GM23338 (cell line): Measurements from ENCODE around the gene MED13.

Source experiments
- CTCF ChIP-seq, 2 experiments: fragments of 200-600 bp in 1 of 2; sonication (generic) in 1 of 2; conservative IDR thresholded peaks; 2 replicates each; pipeline versions ENCODE4 v1.5.1 to v1.6.1; 2016 to 2017; ENCODE audit warnings: antibody characterized with exemption in 2 of 2, low read depth in 2 of 2, mild to moderate bottlenecking in 2 of 2, moderate library complexity in 1 of 2
- EZH2 ChIP-seq: fragments of 200-600 bp; sonication (generic); IDR thresholded peaks from one replicate; pipeline ENCODE4 v1.8.0; 2017; ENCODE audit warnings: antibody characterized with exemption, mild to moderate bottlenecking, low read depth; ENCODE audit not compliant: unreplicated experiment
- EZH2phosphoT487 ChIP-seq: fragments of 200-600 bp; sonication (generic); IDR thresholded peaks from one replicate; pipeline ENCODE4 v1.8.1; 2018; ENCODE audit warnings: antibody characterized with exemption; ENCODE audit not compliant: unreplicated experiment
- REST ChIP-seq: IDR thresholded peaks from one replicate; pipeline ENCODE4 v1.6.1; 2018; ENCODE audit warnings: antibody characterized with exemption; ENCODE audit not compliant: unreplicated experiment

GRCh38 chr17:61989509-61989908 lies 75.6 kb downstream of the MED13 start:
- TF ChIP-seq EZH2: no peak
- no peak for TF ChIP-seq CTCF (conservative IDR thresholded peaks at IDR 0.05; ENCODE audit: low read depth in 2 of 2)
- TF ChIP-seq REST: no peak
- TF ChIP-seq EZH2phosphoT487: no peak
